Measurements from ENCODE around the gene EHD1. TPM values are rescaled to one million over a fixed set of nuclear protein-coding genes. Genes with fewer than 3 reads are reported as not detected.

The EHD1 gene
- total RNA-seq, 1 donor from 2014 or later: 86.8 TPM

DNA sequence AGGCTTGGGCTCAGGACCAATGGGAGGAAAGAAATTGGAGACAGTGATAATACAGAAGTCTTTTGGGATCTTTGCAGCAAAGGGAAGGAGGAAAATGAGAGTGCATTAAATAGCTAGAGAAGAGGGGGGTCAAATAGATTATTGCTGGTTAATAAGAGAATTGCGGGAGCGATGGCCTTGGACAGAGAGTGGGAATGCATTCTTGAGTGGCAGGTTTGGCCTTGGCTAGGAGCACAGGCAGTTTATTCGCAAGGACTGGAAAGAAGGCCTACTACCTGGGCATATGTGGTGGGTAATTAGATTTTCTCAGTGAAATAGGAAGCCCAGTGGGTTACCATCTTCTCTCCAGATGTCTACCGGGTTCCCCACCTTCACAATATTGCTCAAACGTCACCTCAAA lies 64.6 kb downstream of the EHD1 start:
- Mint-ChIP-seq H3K27me3 (ENCODE audit: low read depth) (no peaks in the 10 kb centered on the region), H3K4me1 (peaks cover 10% of the 10 kb centered on the region), H3K4me3 (no peak overlapping the region), H3K9me3 (no peaks in the 10 kb centered on the region), H3K27ac (no peak overlapping the region), H3K36me3 (no peaks in the 10 kb centered on the region)
- TF ChIP-seq, protein P1, sequence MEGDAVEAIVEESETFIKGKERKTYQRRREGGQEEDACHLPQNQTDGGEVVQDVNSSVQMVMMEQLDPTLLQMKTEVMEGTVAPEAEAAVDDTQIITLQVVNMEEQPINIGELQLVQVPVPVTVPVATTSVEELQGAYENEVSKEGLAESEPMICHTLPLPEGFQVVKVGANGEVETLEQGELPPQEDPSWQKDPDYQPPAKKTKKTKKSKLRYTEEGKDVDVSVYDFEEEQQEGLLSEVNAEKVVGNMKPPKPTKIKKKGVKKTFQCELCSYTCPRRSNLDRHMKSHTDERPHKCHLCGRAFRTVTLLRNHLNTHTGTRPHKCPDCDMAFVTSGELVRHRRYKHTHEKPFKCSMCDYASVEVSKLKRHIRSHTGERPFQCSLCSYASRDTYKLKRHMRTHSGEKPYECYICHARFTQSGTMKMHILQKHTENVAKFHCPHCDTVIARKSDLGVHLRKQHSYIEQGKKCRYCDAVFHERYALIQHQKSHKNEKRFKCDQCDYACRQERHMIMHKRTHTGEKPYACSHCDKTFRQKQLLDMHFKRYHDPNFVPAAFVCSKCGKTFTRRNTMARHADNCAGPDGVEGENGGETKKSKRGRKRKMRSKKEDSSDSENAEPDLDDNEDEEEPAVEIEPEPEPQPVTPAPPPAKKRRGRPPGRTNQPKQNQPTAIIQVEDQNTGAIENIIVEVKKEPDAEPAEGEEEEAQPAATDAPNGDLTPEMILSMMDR (IDR thresholded peaks at IDR 0.05; ENCODE audit: unreplicated experiment): no peak
- no peak for DNase-seq (ENCODE audit: low spot score in 2 of 2, unreplicated experiment in 2 of 2)

DNA sequence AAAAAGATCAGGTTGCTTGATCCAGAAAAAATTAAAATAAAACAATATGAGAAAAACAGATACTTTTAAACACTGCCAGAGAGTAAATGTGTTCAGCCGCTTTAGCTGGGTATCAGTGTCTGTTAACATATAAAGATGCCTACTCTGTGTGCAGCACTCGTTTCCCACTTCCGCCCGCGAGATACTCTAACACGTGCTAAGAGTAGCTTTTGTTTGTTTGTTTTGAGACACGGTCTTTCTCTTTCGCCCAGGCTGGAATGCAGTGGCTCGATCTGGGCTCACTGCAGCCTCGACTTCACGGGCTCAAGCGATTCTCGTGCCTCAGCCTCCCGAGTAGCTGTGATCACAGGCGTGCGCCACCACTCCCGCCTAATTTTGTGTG lies 67.5 kb downstream of the EHD1 start:
- H3K4me1 Mint-ChIP-seq: peaks cover 10% of the 10 kb centered on the region
- H3K9me3 Mint-ChIP-seq: no peaks in the 10 kb centered on the region
- DNase-seq (ENCODE audit: low spot score in 2 of 2, unreplicated experiment in 2 of 2): no peak
- peak overlapping the region; percentile 95 for H3K27ac Mint-ChIP-seq
- peak overlapping the region; percentile 95 for H3K4me3 Mint-ChIP-seq
- TF ChIP-seq, protein P1 (IDR thresholded peaks at IDR 0.05; ENCODE audit: unreplicated experiment): no peak
- H3K36me3 Mint-ChIP-seq: peaks cover 9% of the 10 kb centered on the region
- no peaks in the 10 kb centered on the region for H3K27me3 Mint-ChIP-seq (ENCODE audit: low read depth)

DNA sequence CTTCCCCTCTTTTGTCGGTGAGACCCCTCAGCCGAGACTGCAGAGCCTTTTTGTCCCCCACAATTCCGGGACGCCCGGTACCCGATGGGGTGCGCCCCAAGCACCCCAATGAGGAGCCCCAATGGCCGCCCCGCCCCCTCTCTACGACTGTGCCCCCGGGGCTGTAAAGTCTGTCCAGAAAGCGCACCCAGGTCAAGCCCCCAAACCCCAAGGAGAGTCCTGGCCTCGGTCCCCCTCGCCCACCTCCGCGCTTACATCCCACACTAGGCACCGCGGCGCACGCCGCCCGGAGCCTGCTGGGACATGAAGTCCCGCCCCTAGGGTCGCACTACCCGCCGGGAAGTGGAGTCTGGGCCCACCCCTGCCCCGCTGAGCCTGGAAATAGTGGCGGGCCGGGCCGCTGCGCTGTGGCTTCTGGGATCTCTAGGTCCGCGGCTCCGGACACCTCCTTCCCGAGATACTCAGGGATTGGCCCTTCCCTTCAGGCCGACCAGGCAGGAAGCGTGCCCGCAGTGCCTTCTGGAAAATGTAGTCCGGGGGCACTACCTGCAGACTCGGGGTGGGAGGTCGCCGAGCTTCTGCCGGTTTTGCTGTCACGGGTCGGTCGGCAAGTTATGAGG lies 68.0 kb downstream of the EHD1 start, which contains the start of gene MEN1:
Gene MEN1, minus strand, starts transcription at position 281 of the 620 bp plus-strand sequence. CDS start 442 bp downstream, outside the sequence.
- TF ChIP-seq, protein P1 (IDR thresholded peaks at IDR 0.05; ENCODE audit: unreplicated experiment): no peak
- peaks cover 10% of the 10 kb centered on the region for H3K4me1 Mint-ChIP-seq
- H3K9me3 Mint-ChIP-seq: no peaks in the 10 kb centered on the region
- peak within 1 kb of the TSS; percentile 95 for H3K27ac Mint-ChIP-seq
- H3K27me3 Mint-ChIP-seq (ENCODE audit: low read depth): no peaks in the 10 kb centered on the region
- peak; percentile 83 to 90 for DNase-seq (ENCODE audit: low spot score in 2 of 2, unreplicated experiment in 2 of 2)
- H3K36me3 Mint-ChIP-seq: peaks cover 13% of the 10 kb centered on the region
- peak within 1 kb of the TSS; percentile 95 for H3K4me3 Mint-ChIP-seq

DNA sequence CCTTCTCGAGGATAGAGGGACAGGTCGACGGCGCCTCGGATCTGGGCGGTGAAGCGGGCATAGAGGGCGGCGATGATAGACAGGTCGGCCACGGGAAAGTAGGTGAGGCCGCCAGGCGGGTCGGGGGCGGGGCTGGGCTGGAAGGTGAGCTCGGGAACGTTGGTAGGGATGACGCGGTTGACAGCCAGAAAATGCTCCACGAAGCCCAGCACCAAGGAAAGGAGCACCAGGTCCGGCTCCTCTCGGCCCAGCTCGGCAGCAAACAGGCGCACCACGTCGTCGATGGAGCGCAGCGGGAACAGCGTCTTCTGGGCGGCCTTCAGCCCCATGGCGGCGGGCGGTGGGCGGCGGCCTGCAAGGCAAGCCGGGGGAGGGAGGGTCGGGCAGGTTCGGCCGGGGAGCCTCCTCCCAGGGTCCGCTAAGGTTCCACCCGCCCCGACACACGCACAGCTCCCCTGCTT lies 68.6 kb downstream of the EHD1 start:
- DNase-seq (ENCODE audit: low spot score in 2 of 2, unreplicated experiment in 2 of 2): no peak
- no peaks in the 10 kb centered on the region for H3K27me3 Mint-ChIP-seq (ENCODE audit: low read depth)
- peak overlapping the region; percentile 95 for H3K27ac Mint-ChIP-seq
- no peaks in the 10 kb centered on the region for H3K9me3 Mint-ChIP-seq
- peaks cover 10% of the 10 kb centered on the region for H3K4me1 Mint-ChIP-seq
- TF ChIP-seq, protein P1 (IDR thresholded peaks at IDR 0.05; ENCODE audit: unreplicated experiment): no peak
- H3K36me3 Mint-ChIP-seq: peaks cover 13% of the 10 kb centered on the region
- peak overlapping the region; percentile 95 for H3K4me3 Mint-ChIP-seq

DNA sequence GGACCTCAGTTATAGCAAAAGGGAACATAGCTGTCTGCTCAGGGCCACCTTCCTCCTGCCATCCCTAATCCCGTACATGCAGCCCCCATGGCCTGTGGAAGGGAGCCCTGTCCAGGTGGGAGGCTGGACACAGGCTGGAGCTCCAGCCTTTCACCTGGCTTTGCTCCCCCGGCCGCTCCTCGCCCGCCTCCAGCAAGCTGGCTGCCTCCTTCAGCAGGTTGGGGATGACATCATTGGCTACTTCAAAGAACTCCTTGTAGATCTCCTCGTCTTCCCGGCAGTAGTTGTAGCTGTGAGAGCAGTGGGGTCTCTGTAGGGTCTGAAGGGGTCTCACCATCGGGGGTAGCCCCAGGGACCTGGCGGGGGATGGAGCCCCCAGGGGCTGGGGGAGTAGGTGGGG lies 72.9 kb downstream of the EHD1 start:
- H3K9me3 Mint-ChIP-seq: no peaks in the 10 kb centered on the region
- H3K4me3 Mint-ChIP-seq: no peak overlapping the region
- H3K36me3 Mint-ChIP-seq: peaks cover 13% of the 10 kb centered on the region
- no peak overlapping the region for H3K27ac Mint-ChIP-seq
- DNase-seq (ENCODE audit: low spot score in 2 of 2, unreplicated experiment in 2 of 2): no peak
- TF ChIP-seq, protein P1 (IDR thresholded peaks at IDR 0.05; ENCODE audit: unreplicated experiment): no peak
- peaks cover 19% of the 10 kb centered on the region for H3K4me1 Mint-ChIP-seq
- no peaks in the 10 kb centered on the region for H3K27me3 Mint-ChIP-seq (ENCODE audit: low read depth)

Measured in mesothelial cell of epicardium (in vitro differentiated cells).